Measurements from ENCODE around the gene SNX22. TPM values are rescaled to one million over a fixed set of nuclear protein-coding genes. Genes with fewer than 3 reads are reported as not detected.

Gene SNX22
- total RNA-seq, 6 experiments from 2014 or later, result 0.43 to 4.2 (median 1.6) TPM

DNA sequence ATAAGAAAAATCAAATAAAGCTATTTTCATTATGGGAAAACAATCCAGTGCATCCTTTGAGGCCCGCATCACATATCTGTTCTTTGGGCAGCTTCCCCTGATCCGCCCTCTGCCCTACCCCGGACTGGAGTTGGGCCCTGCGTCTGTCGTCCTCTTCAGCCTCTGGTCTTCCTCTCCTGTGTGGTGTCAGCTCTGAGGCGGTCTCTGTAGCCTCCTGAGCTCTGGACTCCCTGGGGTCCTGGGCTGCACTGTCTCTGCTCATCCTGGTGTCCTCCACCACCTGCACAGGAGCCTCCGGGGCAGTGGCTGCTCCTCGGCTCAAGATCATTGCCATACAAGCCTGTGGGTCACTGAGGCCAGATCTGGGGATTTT lies 7.4 kb upstream of the SNX22 start:
- 96% methylated on average over 5 of the region's 8 CpGs for WGBS (ENCODE audit: insufficient coverage, low coverage, low lambda C conversion rate, missing lambda C conversion rate)
- DNase-seq (peak in 1 of 3 donors; percentile 35), ATAC-seq (no peak)
- Histone ChIP-seq H3K36me3 (peaks cover 0 to 27% (median 4%) of the 10 kb centered on the region in 4 donors), H3K9me3 (no peaks in the 10 kb centered on the region), H3K27ac (no peak overlapping the region), H3K4me1 (peaks cover 0 to 3% (median 0%) of the 10 kb centered on the region in 4 donors), H3K27me3 (no peaks in the 10 kb centered on the region), H3K4me3 (no peak overlapping the region)
- intact Hi-C loops (cut with DNase I), result no loop called here
- TF ChIP-seq POLR2A (IDR thresholded peaks at IDR 0.05), result no peak
- TF ChIP-seq, protein P1, sequence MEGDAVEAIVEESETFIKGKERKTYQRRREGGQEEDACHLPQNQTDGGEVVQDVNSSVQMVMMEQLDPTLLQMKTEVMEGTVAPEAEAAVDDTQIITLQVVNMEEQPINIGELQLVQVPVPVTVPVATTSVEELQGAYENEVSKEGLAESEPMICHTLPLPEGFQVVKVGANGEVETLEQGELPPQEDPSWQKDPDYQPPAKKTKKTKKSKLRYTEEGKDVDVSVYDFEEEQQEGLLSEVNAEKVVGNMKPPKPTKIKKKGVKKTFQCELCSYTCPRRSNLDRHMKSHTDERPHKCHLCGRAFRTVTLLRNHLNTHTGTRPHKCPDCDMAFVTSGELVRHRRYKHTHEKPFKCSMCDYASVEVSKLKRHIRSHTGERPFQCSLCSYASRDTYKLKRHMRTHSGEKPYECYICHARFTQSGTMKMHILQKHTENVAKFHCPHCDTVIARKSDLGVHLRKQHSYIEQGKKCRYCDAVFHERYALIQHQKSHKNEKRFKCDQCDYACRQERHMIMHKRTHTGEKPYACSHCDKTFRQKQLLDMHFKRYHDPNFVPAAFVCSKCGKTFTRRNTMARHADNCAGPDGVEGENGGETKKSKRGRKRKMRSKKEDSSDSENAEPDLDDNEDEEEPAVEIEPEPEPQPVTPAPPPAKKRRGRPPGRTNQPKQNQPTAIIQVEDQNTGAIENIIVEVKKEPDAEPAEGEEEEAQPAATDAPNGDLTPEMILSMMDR (IDR thresholded peaks at IDR 0.05), result no peak

DNA sequence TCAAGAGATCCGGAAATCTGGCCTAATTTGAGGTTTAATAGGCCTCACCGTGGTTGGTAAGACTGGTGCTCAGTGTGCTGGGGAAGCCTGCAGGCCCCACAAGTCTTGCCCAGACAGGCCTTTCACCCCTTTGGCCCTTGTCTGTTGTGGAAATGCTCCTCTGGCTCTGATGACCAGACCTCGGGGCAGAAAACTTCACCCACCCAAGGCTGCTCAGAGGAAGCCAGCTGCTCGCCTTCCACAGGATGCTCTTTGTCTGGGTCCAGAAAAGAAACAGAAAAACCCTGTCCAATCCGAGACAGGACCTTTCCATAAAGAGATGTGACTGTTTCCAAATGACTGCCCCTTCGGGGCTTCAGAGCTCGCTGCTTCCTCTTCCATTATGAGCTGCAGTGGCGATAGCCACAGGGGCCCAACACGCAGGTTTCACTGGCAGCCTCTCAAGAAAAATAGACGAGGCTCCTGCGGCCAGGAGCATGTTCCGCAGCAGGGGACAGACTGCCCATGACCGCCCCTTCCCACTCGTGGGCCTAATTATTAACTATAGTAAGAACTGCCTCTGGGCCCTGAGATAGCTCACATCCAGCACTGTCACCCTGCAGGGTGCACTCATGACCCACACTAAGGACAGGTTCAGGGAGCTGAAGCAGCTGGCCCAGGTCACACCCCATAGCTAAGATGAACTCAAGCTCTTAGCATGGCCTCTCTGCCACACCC lies 6.8 kb upstream of the SNX22 start:
- H3K36me3 ChIP-seq, result peaks cover 0 to 27% (median 4%) of the 10 kb centered on the region in 4 donors
- intact Hi-C loops (cut with DNase I), result no loop called here
- H3K27me3 ChIP-seq, result no peaks in the 10 kb centered on the region
- WGBS (ENCODE audit: insufficient coverage, low coverage, low lambda C conversion rate, missing lambda C conversion rate), result 88% methylated on average over 9 of the region's 14 CpGs
- peak in 1 of 4 donors; percentile 16 for ATAC-seq
- H3K4me3 ChIP-seq, result no peak overlapping the region
- peaks cover 0 to 3% (median 0%) of the 10 kb centered on the region in 4 donors for H3K4me1 ChIP-seq
- H3K27ac ChIP-seq, result no peak overlapping the region
- peak in 1 of 3 donors; percentile 29 for DNase-seq
- no peaks in the 10 kb centered on the region for H3K9me3 ChIP-seq
- TF ChIP-seq, protein P1 (IDR thresholded peaks at IDR 0.05), result no peak
- TF ChIP-seq POLR2A (IDR thresholded peaks at IDR 0.05), result no peak

DNA sequence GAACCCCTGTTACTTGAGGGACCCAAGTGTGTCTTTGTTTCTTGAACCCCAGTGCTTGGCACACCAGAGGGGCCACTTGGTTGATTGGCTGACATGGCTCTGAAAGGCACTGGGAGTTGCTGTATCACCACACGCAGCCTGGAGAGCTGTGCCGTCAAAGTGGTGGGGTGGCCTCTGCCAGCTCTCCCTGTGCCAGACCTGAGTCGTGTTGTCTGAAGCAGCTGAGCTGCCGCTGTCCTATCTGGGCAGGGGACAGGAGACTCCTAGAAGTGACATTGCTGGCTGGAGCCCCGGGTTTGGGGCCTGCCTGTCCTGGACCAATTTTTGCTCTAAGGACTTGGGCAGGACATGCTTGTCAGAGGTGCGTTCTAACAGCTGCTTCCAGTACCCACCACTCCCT lies 5.5 kb upstream of the SNX22 start:
- no peak for TF ChIP-seq POLR2A (IDR thresholded peaks at IDR 0.05)
- TF ChIP-seq, protein P1 (IDR thresholded peaks at IDR 0.05), result no peak
- peak in 1 of 4 donors; percentile 4 for ATAC-seq
- intact Hi-C loops (cut with DNase I), result no loop called here
- no peaks in the 10 kb centered on the region for H3K9me3 ChIP-seq
- no peak overlapping the region for H3K27ac ChIP-seq
- peaks cover 0 to 5% (median 0%) of the 10 kb centered on the region in 4 donors for H3K4me1 ChIP-seq
- no peaks in the 10 kb centered on the region for H3K27me3 ChIP-seq
- peak in 1 of 3 donors; percentile 38 for DNase-seq
- no peak overlapping the region for H3K4me3 ChIP-seq
- H3K36me3 ChIP-seq, result peaks cover 0 to 20% (median 4%) of the 10 kb centered on the region in 4 donors
- WGBS (ENCODE audit: insufficient coverage, low coverage, low lambda C conversion rate, missing lambda C conversion rate), result no CpG with 5 or more reads among the region's 6 CpGs

DNA sequence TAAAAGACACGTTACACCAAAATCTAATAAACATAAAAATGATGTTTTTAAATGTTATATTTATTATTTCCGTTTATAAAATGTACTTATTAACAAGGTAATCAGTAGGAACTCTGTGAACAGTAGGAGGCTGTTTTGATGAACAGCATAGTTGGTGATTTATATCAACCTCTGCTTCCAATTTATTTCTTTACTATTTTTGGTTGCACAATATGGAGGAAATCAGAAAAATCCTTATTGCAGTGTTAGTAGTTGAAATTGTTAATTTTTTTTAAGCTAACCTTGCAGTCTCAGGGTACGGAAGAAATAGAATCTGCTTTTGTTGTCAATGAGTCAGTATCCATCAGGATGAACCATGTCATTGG lies 5.0 kb upstream of the SNX22 start:
- H3K36me3 ChIP-seq, result peaks cover 0 to 15% (median 4%) of the 10 kb centered on the region in 4 donors
- ATAC-seq, result no peak
- intact Hi-C loops (cut with DNase I), result no loop called here
- TF ChIP-seq, protein P1 (IDR thresholded peaks at IDR 0.05), result no peak
- no peak for TF ChIP-seq POLR2A (IDR thresholded peaks at IDR 0.05)
- no peaks in the 10 kb centered on the region for H3K27me3 ChIP-seq
- no peak overlapping the region for H3K27ac ChIP-seq
- H3K4me3 ChIP-seq, result no peak overlapping the region
- H3K9me3 ChIP-seq, result no peaks in the 10 kb centered on the region
- DNase-seq, result no peak
- WGBS (ENCODE audit: insufficient coverage, low coverage, low lambda C conversion rate, missing lambda C conversion rate), result 86% methylated on average over 3 of the region's 3 CpGs
- H3K4me1 ChIP-seq, result peaks cover 0 to 9% (median 0%) of the 10 kb centered on the region in 4 donors

All from right lobe of liver (tissue), 6 donors.